ENCODE data around the gene MKRN1. TPM values are rescaled to one million over a fixed set of nuclear protein-coding genes. Genes with fewer than 3 reads are reported as not detected.
"Not testable (repeated sequence)": the region's sequence is repeated elsewhere in the genome, so short reads cannot be mapped to it uniquely, and the experiment has no call there.

MKRN1 gene, protein sequence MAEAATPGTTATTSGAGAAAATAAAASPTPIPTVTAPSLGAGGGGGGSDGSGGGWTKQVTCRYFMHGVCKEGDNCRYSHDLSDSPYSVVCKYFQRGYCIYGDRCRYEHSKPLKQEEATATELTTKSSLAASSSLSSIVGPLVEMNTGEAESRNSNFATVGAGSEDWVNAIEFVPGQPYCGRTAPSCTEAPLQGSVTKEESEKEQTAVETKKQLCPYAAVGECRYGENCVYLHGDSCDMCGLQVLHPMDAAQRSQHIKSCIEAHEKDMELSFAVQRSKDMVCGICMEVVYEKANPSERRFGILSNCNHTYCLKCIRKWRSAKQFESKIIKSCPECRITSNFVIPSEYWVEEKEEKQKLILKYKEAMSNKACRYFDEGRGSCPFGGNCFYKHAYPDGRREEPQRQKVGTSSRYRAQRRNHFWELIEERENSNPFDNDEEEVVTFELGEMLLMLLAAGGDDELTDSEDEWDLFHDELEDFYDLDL
- 83.4 TPM for polyA plus RNA-seq (ENCODE audit: insufficient read length)

GRCh38 chr7:140479062-140479738 is at the start of gene MKRN1:
MKRN1 (minus strand) TSS chr7:140479505; CDS start chr7:140479344, 161 bp downstream.
- peak; percentile 83 for DNase-seq (ENCODE audit: low read depth)

DNA sequence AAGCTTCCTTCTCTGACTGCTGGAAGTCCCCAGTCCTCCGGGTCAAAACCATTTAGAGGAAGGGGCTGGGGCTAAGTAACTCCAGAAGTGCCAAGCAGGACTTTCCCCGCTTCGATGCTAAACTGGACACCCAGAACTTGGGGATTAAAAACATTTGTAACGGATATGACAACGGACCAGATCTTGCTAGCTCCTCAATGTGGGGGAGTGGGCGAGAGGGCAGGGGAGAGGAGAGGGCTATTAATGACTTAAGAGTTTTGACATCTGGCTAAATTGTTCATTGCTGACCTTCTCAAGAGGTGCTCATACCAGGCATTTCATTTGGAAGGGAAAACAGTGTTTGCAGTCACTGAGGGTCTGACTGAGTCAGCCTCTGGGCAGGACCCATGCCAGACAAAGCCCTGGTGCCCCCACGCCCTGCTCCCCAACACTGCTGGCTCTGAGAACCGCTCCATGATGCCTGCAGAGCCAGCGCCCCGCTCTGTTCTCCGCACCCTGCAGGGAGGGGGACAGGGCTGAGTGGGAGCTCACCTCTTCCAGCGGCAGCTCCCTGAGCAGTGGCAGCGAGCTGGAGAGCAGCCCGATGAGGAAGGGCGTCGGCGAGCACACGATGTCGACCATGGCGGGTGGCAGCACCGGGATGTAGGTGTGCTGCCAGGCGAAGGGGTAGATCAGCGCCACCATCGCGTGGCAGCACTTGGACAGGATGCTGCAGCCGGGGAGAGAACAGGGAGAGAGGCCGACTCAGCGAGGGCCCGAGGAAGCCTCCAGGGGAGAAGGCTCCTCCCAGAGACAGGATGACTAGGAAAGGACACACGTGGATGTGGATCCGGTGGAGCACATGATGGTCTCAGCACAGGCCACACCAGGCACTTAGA is 47.7 kb upstream of the MKRN1 start:
- DNase-seq (ENCODE audit: low read depth), result no peak

DNA sequence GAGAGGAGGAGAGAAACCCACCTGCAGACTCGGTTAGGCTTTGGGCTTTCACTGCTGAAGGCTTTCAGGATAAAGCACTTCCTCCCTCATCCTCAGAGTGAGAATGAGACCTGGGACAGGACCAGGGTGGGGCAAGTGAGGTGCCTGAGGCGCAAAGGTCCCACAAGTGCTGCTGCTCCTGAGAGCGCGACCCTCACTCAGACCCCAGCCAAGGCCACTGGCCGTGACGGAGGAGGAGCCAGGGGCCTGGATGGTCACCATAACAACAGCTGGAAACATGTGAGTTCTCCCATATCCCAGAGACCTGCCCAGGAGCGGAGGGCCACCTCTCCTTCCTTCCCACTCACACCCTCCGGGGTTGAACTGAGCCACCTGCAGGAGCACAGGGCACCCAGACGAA is 46.9 kb upstream of the MKRN1 start:
- DNase-seq (ENCODE audit: low read depth), result no peak

- DNase-seq (ENCODE audit: low read depth), result no peak
Observed at GRCh38 chr7:140525743-140526142, 46.4 kb upstream of the MKRN1 start.

GRCh38 chr7:140521421-140521820 is 42.1 kb upstream of the MKRN1 start:
- DNase-seq (ENCODE audit: low read depth), result no peak

- DNase-seq (ENCODE audit: low read depth), result no peak
Observed at GRCh38 chr7:140519007-140519399, 39.7 kb upstream of the MKRN1 start.

DNA sequence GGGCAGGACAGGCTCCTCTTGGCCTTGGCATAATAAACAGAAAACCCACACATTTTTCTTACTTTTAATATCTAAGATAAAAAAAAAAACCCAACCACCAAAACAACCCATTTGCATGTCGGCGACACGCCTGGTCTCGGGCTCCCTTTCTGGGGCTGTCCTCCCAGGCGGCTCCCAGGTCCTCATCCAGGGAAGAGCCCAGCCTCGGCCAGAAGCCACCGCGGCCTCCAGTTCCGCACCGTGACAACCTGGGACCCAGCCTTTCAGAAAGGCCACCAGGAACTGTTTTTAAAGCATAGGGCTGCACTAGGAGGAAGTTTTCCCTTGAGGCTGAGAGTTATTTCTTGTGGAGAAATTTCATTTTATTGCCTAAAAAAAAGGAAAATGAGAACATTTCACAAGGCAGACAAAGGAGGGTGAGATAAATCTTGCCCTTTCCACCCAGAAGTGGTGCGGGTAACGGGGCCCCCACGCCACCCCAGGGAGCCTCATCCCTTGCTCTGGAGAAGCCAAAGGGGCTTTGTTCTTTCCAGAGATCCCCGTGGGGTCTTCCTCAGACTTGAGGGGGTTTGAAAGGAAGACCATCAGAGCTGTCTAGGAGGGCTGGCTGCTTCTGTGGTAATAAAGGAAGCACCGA is 39.2 kb upstream of the MKRN1 start:
- no peak for DNase-seq (ENCODE audit: low read depth)

GRCh38 chr7:140517546-140518369 is 38.5 kb upstream of the MKRN1 start:
- peak; percentile 87 for DNase-seq (ENCODE audit: low read depth)

DNA sequence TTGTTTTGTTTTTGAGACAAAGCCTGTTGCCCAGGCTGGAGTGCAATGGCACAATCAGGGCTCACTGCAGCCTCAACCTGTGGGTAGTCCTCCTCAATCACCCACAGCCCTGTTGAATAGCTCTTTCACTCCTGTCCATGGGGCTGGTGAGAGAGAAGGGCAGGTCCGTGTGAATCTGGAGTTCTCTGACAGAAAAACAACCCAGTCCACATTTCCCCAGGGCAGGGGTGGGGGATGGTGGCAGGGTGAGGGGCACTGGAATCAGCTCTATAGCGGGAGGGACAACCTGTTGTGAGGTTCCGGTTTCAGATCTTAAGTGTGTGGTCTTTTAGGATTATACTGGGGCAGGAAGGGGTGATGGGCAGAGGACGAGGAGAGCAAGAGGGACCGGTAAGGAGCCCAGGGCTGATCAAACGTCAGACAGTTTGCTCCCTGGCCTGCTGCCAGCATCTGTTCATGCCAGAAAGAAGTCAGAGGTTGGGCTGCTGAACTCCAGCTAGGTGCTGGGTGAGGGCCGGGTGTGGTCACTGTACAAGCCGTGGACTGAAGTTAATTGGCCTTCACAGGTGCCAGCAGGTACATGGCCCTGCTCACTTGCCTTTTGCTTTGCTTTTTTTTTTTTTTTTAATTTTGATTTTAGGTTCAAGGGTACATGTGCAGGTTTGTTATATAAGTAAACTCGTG is 33.2 kb upstream of the MKRN1 start:
- no peak for DNase-seq (ENCODE audit: low read depth)

GRCh38 chr7:140509789-140510188 is 30.5 kb upstream of the MKRN1 start:
- DNase-seq (ENCODE audit: low read depth), result no peak

DNA sequence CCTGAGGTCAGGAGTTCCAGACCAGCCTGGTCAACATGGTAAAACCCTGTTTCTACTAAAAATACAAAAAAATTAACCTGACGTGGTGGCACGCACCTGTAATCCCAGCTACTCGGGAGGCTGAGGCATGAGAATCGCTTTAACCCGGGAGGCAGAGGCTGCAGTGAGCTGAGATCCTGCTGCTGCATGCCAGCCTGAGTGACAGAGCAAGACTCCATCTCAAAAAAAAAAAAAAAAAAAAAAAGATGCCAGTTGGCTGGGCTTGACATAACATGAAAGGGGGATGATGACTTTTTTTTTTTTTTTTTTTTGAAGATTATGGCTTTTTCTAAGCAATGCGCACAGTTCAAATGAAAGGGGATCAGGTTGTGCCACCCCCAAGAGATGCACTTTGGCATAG is 28.3 kb upstream of the MKRN1 start:
- not testable (repeated sequence) for DNase-seq (ENCODE audit: low read depth)

DNA sequence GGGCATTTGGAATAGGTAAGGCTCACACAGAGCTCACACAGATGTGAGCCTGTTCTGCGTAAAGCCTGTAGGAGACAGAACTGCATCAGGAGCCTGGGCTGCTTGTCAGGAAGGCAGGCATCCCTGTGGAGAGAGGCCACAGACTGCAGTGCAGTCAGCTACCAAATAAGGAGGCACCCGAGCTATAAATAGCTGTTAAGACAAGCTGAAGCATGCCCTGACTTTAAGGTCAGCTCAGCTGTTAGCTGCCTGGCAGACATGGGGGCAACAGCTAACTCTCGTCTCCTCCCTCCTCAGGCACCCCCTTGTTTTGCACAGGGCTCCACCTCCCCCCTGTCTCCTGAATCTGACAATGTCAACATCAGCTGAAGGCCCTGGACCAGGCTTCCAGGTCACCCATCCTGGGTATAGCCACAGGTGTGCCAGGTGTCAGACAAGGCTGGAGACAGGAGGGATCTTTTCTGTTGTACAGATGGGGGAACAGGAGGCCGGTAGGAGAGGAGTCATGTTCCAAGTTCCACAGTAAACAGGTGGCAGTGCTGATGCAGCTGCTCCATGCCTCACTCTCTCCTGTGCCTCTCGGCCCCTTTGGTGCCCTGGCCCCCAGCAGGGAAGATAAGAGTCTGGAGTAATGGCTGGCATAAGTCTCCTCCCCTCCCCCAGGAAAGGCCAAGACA is 27.6 kb upstream of the MKRN1 start:
- no peak for DNase-seq (ENCODE audit: low read depth)

DNA sequence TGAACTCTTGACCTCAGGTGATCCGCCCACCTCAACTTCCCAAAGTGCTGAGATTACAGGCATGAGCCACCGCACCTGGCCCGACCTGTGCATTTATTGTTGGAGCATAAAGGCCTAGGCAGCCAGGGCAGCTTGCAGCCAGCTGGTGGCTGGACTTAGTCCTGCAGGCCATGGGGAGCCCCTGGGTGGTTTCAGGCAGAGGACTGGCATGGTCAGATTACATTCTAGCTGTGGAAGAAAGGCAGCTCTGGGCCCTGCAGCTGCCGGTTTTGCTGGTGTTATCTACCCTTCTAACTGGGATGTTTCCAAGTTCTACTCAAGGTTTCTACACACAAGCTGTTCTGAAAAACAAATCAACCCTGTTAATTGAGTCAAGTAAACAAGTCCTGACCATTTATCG is 22.7 kb upstream of the MKRN1 start:
- DNase-seq (ENCODE audit: low read depth), result no peak

GRCh38 chr7:140497807-140498206 is 18.5 kb upstream of the MKRN1 start:
- not testable (repeated sequence) for DNase-seq (ENCODE audit: low read depth)

GRCh38 chr7:140497241-140497769 is 18.0 kb upstream of the MKRN1 start:
- DNase-seq (ENCODE audit: low read depth), result no peak

DNA sequence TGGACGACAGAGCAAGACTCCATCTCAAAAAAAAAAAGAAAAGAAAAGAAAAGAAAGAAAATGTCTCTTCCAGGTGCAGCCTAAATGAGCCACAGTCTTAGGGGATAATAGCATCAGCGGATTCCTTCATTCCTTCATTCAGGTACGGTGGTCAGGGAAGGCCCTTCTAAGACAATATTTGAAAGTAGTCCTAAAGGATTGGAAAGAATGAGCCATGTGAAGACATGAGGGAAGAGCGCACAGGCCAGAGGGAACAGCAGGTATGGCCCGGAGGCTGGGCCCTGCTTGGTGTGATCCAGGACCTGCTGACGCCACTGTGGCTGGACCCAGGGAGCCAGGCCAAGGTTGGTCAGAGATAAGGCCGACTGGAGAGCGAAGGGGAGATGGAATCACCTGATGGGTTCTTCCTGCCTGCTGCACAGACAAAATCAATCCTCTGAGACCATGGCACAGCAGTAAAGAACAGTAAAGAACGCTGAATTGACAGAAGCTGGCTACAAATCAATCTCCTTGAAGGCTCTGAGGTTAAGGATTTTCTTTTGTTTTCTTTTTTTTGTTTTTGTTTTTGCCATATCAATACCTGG is 16.3 kb upstream of the MKRN1 start:
- no peak for DNase-seq (ENCODE audit: low read depth)

DNA sequence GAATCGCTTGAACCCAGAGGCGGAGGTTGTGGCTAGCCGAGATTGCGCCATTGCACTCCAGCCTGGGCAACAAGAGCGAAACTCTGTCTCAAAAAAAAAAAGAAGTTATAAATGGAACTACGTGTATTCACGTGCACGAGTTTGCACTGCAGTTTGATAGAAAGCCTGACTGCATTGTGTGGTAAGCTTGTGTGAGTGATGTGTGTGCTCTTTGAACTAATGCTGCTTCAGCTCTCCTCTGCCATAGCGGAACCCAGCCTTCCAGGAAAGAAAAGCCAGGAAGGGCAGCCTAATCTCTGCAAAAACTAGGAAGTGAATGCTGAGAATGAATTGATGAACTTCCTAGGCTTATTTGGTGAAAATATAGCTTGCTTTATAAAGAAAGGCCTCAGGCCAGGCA is 15.6 kb upstream of the MKRN1 start:
- no peak for DNase-seq (ENCODE audit: low read depth)

GRCh38 chr7:140489026-140489359 is 9.7 kb upstream of the MKRN1 start:
- no peak for DNase-seq (ENCODE audit: low read depth)

All from forelimb muscle (tissue), 1 donor.